Hepatic stellate cell (primary cell): ENCODE measurements around the gene XRN1.

Experiments used
- DNase-seq: peaks from one replicate; pipeline ENCODE4 v3.0.0; 2011; ENCODE audit warnings: low spot score

XRN1 gene

GRCh38 chr3:142270407-142270806 is 177.4 kb downstream of the XRN1 start:
- DNase-seq: no peak

DNA sequence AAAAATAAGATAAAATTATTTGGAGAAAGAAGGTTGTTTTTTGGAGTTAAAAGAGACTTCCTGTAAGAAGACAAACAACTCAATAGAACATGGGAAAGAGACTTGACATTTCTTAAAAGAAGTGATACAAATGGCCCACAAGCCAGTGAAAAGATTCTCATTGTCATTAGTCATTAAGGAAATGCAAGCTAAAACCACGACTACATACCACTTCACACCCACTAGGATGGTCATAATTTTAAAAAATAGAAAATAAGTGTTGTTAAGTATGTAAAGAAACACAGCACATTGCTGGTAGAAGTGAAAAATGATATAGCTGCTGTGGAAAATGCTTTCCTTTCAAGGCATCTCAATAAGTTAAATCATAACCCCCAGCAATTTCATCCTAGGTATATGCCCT is 178.1 kb downstream of the XRN1 start:
- DNase-seq: no peak

- DNase-seq: no peak
Observed at GRCh38 chr3:142268426-142268825, 179.4 kb downstream of the XRN1 start.

DNA sequence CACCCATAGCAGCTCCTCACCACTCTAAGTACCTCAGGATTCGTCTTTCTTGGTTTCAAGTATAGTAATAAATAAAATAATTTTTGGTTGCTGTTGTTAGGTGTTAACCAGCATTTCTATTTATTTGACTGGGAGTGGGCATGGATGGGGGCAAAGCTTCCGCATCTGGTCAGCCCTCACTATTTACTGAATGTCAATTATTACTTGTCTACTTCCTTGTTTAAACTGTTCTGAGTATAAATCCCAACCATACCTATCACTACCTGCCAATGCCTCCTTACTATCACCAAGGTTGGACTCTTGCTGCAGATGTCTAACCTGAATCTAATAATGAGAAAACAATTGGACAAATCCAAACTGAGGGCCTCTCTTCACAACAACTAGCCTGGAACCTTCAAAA is 180.6 kb downstream of the XRN1 start:
- no peak for DNase-seq

GRCh38 chr3:142263112-142263511 is 184.7 kb downstream of the XRN1 start:
- no peak for DNase-seq

- no peak for DNase-seq
Observed at GRCh38 chr3:142259359-142259758, 188.5 kb downstream of the XRN1 start.

DNA sequence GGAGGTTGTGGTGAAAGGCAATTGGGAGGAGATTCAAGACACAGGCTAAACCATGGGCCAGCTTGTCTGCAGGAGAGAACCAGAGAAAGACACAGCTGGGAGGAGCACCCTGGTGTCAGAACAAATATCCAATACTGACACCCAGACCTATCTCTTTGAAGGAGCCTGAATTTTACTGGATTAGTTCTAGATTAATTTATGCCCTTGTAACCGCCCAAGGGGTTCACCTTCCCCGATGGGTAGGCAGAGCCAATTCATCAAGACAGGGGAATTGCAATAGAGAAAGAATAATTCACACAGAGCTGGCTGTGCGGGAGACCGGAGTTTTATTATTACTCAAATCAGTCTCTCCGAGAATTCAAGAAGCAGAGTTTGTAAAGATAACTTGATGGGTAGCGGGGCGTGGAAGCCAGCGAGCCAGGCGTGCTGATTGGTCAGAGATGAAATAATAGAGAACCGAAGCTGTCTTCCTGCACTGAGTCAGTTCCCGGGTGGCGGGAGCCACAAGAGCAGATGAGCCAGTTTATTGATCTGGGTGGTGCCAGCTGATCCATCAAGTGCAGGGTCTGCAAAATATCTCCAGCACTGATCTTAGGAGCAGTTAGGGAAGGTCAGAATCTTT is 191.0 kb downstream of the XRN1 start:
- DNase-seq: no peak
